ENCODE measurements around the gene CACNA2D4. TPM values are rescaled to one million over a fixed set of nuclear protein-coding genes. Genes with fewer than 3 reads are reported as not detected.

CACNA2D4 gene
- total RNA-seq, 1 donor from 2014 or later = 0.45 TPM

DNA sequence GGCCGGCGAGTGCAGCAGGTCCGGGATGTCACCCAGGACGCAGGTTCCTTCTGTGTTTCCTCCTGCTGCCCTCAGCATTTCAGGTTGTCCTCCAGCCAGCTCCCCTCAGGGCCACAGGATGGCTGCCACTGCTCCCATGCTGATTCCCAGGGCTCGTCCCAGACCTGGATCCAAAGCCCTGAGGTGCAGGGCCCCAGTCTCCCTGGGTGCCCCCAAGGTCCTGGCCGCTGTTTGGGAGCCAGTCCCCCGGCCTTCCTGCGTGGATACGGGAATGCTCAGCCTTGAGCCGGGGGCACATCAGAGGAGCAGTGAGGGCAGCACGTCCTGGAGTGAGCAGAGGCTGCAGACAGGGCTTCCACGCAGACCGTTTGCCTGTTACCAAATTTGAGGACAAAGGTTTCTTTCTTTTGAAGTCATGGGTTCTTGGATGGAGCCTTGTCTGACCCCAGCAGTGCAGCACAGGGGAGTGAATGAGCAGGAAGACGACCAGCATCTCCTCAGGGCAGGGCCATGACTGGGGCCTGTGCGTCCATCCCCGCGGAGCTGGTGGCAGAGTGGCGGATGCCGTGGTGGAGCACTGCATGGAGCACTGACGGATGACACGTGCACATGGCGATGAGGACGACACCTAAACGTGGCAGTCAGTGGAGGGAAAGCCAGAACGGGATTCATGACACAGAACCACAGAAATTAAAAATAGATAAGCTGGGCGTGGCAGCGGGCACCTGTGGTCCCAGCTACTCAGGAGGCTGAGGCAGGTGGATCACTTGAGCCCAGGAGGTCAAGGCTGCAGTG is 12.5 kb upstream of the CACNA2D4 start:
- peaks cover 14% of the 10 kb centered on the region for H3K4me1 Mint-ChIP-seq
- H3K4me3 Mint-ChIP-seq = no peak overlapping the region
- H3K9me3 Mint-ChIP-seq = no peaks in the 10 kb centered on the region
- H3K36me3 Mint-ChIP-seq = no peaks in the 10 kb centered on the region
- peaks cover 2% of the 10 kb centered on the region for H3K27me3 Mint-ChIP-seq (ENCODE audit: low read depth)
- H3K27ac Mint-ChIP-seq = no peak overlapping the region
- TF ChIP-seq, protein P1, sequence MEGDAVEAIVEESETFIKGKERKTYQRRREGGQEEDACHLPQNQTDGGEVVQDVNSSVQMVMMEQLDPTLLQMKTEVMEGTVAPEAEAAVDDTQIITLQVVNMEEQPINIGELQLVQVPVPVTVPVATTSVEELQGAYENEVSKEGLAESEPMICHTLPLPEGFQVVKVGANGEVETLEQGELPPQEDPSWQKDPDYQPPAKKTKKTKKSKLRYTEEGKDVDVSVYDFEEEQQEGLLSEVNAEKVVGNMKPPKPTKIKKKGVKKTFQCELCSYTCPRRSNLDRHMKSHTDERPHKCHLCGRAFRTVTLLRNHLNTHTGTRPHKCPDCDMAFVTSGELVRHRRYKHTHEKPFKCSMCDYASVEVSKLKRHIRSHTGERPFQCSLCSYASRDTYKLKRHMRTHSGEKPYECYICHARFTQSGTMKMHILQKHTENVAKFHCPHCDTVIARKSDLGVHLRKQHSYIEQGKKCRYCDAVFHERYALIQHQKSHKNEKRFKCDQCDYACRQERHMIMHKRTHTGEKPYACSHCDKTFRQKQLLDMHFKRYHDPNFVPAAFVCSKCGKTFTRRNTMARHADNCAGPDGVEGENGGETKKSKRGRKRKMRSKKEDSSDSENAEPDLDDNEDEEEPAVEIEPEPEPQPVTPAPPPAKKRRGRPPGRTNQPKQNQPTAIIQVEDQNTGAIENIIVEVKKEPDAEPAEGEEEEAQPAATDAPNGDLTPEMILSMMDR (IDR thresholded peaks at IDR 0.05; ENCODE audit: unreplicated experiment) = no peak
- no peak for DNase-seq (ENCODE audit: low spot score in 2 of 2, unreplicated experiment in 2 of 2)

DNA sequence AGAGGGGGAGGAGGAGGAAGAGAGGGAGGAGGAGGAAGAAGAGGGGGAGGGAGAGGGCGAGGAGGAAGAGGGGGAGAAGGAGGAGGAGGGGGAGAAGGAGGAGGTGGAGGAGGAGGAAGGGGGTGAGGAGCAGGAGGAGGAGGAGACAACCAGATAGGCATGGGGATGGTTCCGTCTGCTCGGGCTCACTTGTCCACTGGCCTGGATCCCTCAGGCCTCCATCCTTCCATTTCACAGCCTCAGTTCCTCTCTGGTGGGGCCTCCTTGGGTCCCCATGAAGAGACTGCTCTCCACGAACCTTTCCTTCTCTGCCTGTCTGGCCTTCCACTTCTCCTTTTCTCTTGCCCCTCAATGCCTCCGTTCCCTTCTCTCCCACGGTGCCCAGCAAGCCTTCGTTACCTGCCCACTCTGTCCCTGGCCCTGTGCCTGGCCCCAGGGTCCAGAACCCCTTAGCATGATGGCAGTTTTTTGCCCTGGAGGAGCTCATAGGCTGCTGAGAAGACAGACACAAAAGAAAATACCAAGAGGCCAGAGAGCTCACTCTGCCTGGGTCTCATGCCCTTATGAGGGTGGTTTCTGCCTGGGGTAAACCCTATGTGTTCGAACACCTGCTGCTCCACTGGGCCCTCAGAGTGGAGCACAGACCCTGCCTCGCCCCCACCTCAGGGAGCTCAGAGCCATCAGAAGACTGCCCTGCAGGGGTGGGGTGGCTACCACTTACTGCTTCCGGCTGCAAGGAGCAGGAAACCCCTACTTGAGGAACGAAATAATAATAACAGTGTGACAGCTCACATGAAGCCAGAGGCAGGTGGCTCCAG is 11.7 kb upstream of the CACNA2D4 start:
- TF ChIP-seq, protein P1 (IDR thresholded peaks at IDR 0.05; ENCODE audit: unreplicated experiment) = no peak
- Mint-ChIP-seq H3K27ac (no peak overlapping the region), H3K4me1 (peaks cover 14% of the 10 kb centered on the region), H3K9me3 (no peaks in the 10 kb centered on the region), H3K4me3 (no peak overlapping the region), H3K27me3 (ENCODE audit: low read depth) (peaks cover 2% of the 10 kb centered on the region), H3K36me3 (no peaks in the 10 kb centered on the region)
- DNase-seq (ENCODE audit: low spot score in 2 of 2, unreplicated experiment in 2 of 2) = peak in 1 of 2 experiments; percentile 33

DNA sequence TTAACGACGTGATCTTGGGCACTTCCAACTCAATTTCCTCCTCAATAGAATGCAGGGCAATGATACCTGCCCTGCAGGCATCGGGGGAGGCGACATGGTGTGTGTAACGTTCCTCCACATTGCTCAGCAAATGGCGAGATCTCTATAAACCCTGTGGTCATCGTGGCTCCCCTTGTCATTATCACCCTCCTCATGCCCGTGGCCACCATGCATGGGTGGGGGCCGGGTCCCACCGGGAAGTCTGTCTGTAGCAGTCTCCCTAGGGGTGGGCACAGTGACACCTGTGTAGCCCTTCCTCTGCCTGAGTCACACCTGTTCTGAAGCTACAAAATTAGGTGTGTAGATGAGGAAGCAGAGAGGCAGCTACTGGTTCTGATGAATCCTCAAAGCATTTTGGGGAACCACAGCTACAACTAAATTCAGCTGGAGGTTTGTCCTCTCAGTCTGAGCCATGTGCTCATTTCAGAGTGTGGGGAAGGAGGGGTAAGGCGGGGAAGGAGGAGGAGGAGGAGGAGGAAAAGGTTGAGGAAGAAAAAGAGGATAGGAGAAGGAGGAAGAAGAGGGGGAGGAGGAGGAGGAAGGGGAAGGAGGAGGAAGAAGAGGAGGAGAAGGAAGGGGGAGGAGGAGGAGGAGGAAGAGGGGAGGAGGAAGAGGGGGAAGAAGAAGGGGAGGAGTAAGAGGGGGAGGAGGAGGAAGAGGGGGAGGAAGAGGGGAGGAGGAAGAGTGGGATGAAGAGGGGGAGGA is 11.0 kb upstream of the CACNA2D4 start:
- Mint-ChIP-seq H3K27me3 (ENCODE audit: low read depth) (peaks cover 2% of the 10 kb centered on the region), H3K36me3 (no peaks in the 10 kb centered on the region), H3K4me3 (no peak overlapping the region), H3K9me3 (no peaks in the 10 kb centered on the region), H3K27ac (no peak overlapping the region), H3K4me1 (peaks cover 14% of the 10 kb centered on the region)
- TF ChIP-seq, protein P1 (IDR thresholded peaks at IDR 0.05; ENCODE audit: unreplicated experiment) = no peak
- peak in 1 of 2 experiments; percentile 17 for DNase-seq (ENCODE audit: low spot score in 2 of 2, unreplicated experiment in 2 of 2)

DNA sequence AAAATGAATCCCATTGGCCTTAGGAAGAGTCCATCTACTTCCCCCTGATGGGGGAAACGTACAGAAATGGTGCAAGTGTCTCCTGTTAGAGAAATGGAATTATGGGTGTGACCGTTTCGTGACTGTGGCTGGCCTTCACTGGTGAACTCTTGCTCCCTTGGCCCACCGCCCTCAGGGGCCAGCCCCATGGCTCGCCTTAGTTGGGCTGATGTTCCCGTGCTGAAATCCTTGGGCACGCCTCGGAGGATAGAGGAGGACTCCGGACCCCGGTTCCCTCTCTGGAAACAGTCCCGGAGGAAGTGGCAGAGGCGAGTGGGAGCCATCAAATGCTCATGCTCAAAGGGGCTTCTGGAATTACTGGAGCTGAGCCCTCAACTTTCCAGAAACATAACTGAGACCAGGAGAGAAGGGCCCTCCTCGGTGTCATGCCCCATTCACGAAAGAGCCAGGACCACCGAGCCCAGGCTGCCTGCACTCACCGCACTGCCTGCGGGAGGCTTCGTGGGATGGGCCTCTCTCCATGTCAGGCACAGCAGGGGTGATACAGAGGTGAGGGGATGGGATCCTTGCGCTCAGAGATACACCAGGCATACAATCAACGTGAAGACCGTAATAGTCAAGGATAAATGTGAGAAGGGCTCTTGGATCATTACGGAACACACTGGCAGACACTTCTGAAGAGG is 10.1 kb upstream of the CACNA2D4 start:
- peak in 1 of 2 experiments; percentile 27 for DNase-seq (ENCODE audit: low spot score in 2 of 2, unreplicated experiment in 2 of 2)
- Mint-ChIP-seq H3K4me3 (no peak overlapping the region), H3K27me3 (ENCODE audit: low read depth) (peaks cover 2% of the 10 kb centered on the region), H3K4me1 (peaks cover 13% of the 10 kb centered on the region), H3K27ac (no peak overlapping the region), H3K36me3 (no peaks in the 10 kb centered on the region), H3K9me3 (no peaks in the 10 kb centered on the region)
- TF ChIP-seq, protein P1 (IDR thresholded peaks at IDR 0.05; ENCODE audit: unreplicated experiment) = no peak

DNA sequence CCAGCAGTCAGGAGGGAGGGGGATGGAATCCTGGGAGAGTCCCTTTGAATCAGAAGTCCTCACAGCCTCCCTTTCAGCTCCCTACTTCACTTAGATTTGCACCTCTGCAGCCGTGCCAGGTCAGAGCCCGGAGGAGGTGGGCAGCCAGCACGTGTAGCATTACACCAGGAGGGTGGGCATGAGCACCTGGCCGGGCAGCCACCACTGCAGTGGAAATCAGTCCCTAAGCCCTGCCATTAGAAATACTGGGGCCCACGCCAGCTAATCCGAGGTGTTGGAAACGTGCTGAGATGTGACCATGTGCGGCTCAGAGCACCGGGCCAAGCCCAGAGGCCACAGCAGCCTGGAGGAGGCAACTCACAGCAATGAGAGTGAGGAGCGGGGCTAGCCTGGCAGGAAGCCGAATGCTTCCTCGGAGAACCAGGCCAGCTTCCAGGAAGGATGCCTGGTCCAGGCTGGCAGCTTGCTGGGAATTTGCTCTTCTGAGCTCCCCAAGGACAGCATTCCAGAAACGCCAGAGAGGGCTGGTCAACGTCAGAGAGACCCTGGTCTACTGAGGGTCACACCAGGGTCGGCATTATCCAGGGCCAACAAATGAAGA is 9.4 kb upstream of the CACNA2D4 start:
- Mint-ChIP-seq H3K4me3 (no peak overlapping the region), H3K27me3 (ENCODE audit: low read depth) (peaks cover 2% of the 10 kb centered on the region), H3K27ac (no peak overlapping the region), H3K36me3 (no peaks in the 10 kb centered on the region), H3K4me1 (peaks cover 6% of the 10 kb centered on the region), H3K9me3 (no peaks in the 10 kb centered on the region)
- TF ChIP-seq, protein P1 (IDR thresholded peaks at IDR 0.05; ENCODE audit: unreplicated experiment) = no peak
- DNase-seq (ENCODE audit: low spot score in 2 of 2, unreplicated experiment in 2 of 2) = peak in 1 of 2 experiments; percentile 32
